BLaER1 treated with 17β-estradiol and CSF1 and Interleukin-3, amounts not matched to agents 10 nM and 100 nM (cell line): ENCODE data around the gene MAP1LC3B.

Experiments
- H3K27ac ChIP-seq, 11 experiments: shearing (Covaris generic); formaldehyde crosslinking; 2 replicates each; pipeline ENCODE4 v1.8.1; 2022
- H3K27me3 ChIP-seq, 11 experiments: shearing (Covaris generic); formaldehyde crosslinking; 2 replicates each; pipeline ENCODE4 v1.8.1; 2022
- H3K36me3 ChIP-seq, 11 experiments: shearing (Covaris generic); formaldehyde crosslinking; 2 replicates each; pipeline ENCODE4 v1.8.1; 2022
- H3K4me1 ChIP-seq, 10 experiments: shearing (Covaris generic); formaldehyde crosslinking; 2 replicates each; pipeline ENCODE4 v1.8.1; 2022
- H3K4me2 ChIP-seq, 11 experiments: shearing (Covaris generic); formaldehyde crosslinking; 2 replicates each; pipeline ENCODE4 v1.8.1; 2022
- H3K4me3 ChIP-seq, 10 experiments: shearing (Covaris generic); formaldehyde crosslinking; 2 replicates each; pipeline ENCODE4 v1.8.1; 2022
- H3K9ac ChIP-seq, 11 experiments: shearing (Covaris generic); formaldehyde crosslinking; 2 replicates each; pipeline ENCODE4 v1.8.1; 2022
- H3K9me3 ChIP-seq, 11 experiments: shearing (Covaris generic); formaldehyde crosslinking; replicated peaks in 1 of 11; 2 replicates each; pipeline ENCODE4 v1.8.1; 2022
- H4K20me1 ChIP-seq, 11 experiments: shearing (Covaris generic); formaldehyde crosslinking; 2 replicates each; pipeline ENCODE4 v1.8.1; 2022
- Cebpa-rat ChIP-seq, 11 experiments: shearing (Covaris generic); IDR thresholded peaks; 2 replicates each; pipeline ENCODE4 v1.8.1; 2022

MAP1LC3B gene

DNA sequence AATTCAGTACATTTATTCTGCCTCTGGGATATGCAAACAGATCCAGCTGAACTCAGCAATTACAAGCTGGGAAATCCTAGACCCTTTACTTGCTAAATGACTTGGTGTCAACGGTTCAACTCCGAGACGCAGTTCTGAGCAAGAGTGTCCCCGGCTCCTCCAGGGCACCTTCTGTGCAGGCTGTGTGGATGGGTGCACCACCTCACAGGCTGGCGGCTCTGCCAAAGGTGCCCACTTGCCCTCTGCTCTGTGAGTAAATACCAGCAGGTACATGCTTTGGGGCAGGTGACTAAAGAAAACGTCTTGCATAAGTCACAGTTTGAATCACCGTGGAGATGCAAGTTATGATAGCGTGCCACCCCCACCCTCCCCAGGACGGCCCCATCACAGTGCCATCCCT, 23.3 kb downstream of the MAP1LC3B start:
- no peak for TF ChIP-seq Cebpa-rat (IDR thresholded peaks at IDR 0.05)
- H3K36me3 ChIP-seq, result peaks cover 27 to 93% (median 79%) of the 10 kb centered on the region in 11 experiments
- H3K9ac ChIP-seq, result no peak overlapping the region
- H3K4me1 ChIP-seq, result no peaks in the 10 kb centered on the region
- no peak overlapping the region for H3K27ac ChIP-seq
- peaks cover 0 to 42% (median 15%) of the 10 kb centered on the region in 11 experiments; a peak in 10 of 22 replicates for H4K20me1 ChIP-seq
- no peak overlapping the region for H3K4me3 ChIP-seq
- no peak overlapping the region for H3K4me2 ChIP-seq
- H3K27me3 ChIP-seq, result no peaks in the 10 kb centered on the region
- no peaks in the 10 kb centered on the region for H3K9me3 ChIP-seq

DNA sequence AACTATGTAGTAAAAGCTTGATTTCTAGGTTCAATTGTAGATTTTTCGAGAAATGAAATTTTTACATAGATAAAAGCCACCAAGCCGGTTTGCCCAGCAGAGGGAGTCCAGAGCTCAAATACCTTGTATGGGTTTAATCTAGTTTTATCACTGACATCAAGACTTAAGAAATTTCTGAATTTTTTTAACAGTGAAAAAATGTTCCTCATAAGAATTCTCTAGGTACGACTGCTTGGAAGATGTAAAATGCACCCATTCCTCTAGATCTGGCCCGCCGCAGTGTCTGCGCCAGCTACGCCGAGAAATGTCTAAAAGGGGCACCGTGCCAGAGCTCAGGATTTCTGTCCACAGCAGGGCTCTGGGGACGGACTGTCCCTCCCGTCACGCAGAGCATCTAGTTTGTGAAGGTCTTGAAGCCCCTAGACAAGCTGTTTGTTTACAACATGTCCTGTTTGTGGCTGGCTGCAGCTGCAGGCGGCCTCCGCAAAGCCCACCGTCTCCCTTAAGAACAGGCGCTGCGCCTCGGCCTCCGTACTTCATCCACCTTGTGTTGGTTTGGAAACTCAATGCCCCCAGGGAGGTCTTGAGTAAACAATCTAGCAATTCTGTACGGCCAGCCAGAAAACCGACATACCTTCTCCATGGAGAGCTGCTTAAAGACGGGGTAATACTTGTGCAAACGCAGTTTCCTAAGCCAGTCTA, 24.8 kb downstream of the MAP1LC3B start:
- H3K4me3 ChIP-seq, result no peak overlapping the region
- no peak overlapping the region for H3K9ac ChIP-seq
- peaks cover 24 to 95% (median 80%) of the 10 kb centered on the region in 11 experiments for H3K36me3 ChIP-seq
- H3K27me3 ChIP-seq, result no peaks in the 10 kb centered on the region
- no peak for TF ChIP-seq Cebpa-rat (IDR thresholded peaks at IDR 0.05)
- no peaks in the 10 kb centered on the region for H3K9me3 ChIP-seq
- H4K20me1 ChIP-seq, result peaks cover 0 to 44% (median 12%) of the 10 kb centered on the region in 11 experiments; a peak in 9 of 22 replicates
- H3K4me1 ChIP-seq, result no peaks in the 10 kb centered on the region
- H3K27ac ChIP-seq, result no peak overlapping the region; a peak in 1 of 22 replicates
- H3K4me2 ChIP-seq, result no peak overlapping the region

DNA sequence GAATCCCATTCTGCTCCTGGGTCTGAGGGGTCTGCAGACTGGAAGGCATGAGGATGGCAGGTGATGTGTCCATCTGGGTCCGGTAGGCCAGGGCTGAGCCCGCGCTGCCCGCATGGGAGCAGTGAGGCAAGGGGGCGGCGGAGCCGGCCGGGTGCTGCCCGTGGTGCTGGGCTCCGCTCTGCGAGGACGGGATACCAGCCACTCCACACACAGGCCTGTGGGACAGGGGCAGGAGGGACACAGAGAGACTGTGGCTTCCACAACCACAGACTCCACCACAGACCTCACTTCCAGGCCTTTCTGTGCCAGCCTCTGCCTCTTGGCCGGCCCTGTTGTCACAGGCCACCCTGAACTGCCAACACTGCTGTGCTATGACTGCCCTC, 25.4 kb downstream of the MAP1LC3B start:
- Histone ChIP-seq H3K9me3 (no peaks in the 10 kb centered on the region), H3K9ac (no peak overlapping the region), H3K27me3 (no peaks in the 10 kb centered on the region), H3K4me2 (no peak overlapping the region), H4K20me1 (peaks cover 0 to 41% (median 12%) of the 10 kb centered on the region in 11 experiments; a peak in 9 of 22 replicates), H3K4me3 (no peak overlapping the region), H3K27ac (no peak overlapping the region; a peak in 1 of 22 replicates), H3K4me1 (no peaks in the 10 kb centered on the region), H3K36me3 (peaks cover 18 to 95% (median 80%) of the 10 kb centered on the region in 11 experiments)
- no peak for TF ChIP-seq Cebpa-rat (IDR thresholded peaks at IDR 0.05)

DNA sequence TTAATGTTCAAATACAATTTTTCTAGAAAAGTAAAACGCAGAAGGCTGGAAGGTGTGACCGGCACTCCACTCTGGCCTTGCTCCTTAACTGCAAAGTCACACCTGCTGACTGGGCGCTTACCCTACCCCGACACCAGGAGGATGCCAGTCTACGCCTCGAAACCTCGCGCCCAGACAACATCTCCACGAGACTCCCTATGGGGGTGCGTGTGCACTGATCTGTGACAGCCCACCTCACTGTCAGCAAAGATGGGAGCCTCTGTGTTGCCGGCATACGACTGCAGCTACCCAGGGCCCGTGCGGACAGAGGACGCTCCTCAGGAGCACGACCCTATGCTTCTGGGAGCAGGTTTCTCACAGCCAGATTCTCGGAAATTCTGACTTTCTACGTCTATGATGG, 26.1 kb downstream of the MAP1LC3B start:
- no peak for TF ChIP-seq Cebpa-rat (IDR thresholded peaks at IDR 0.05)
- no peaks in the 10 kb centered on the region for H3K27me3 ChIP-seq
- H3K36me3 ChIP-seq, result peaks cover 11 to 95% (median 80%) of the 10 kb centered on the region in 11 experiments
- no peak overlapping the region for H3K27ac ChIP-seq
- H3K9me3 ChIP-seq, result no peaks in the 10 kb centered on the region
- H3K9ac ChIP-seq, result 0 out of 22 replicates have a peak overlapping the region, but pooled peaks of 1 of the 11 experiments have one; percentile 3
- peaks cover 0 to 34% (median 12%) of the 10 kb centered on the region in 11 experiments; a peak in 9 of 22 replicates for H4K20me1 ChIP-seq
- no peak overlapping the region for H3K4me3 ChIP-seq
- no peaks in the 10 kb centered on the region for H3K4me1 ChIP-seq
- H3K4me2 ChIP-seq, result no peak overlapping the region

DNA sequence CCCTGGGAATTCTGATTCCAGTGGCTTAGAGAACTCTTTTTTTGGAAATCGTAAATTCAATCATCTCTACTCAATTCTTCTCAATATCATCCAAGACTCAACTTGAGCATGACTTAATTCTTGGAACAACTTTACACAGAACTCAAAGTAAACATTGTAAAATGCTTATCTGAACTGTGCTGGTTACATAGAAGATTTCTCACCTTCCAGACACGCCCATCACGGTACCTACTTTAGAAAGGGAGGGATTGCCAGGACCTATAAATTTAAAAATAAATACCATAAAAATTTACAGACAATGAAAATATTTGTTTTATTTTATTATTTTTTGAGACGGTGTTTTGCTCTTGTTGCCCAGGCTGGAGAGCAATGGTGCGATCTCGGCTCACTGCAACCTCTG, 26.5 kb downstream of the MAP1LC3B start:
- no peaks in the 10 kb centered on the region for H3K27me3 ChIP-seq
- no peak overlapping the region for H3K4me2 ChIP-seq
- peaks cover 9 to 95% (median 80%) of the 10 kb centered on the region in 11 experiments for H3K36me3 ChIP-seq
- H3K4me1 ChIP-seq, result no peaks in the 10 kb centered on the region
- peaks cover 0 to 34% (median 12%) of the 10 kb centered on the region in 11 experiments; a peak in 10 of 22 replicates for H4K20me1 ChIP-seq
- H3K4me3 ChIP-seq, result no peak overlapping the region
- 0 out of 22 replicates have a peak overlapping the region, but pooled peaks of 1 of the 11 experiments have one; percentile 3 for H3K9ac ChIP-seq
- no peak overlapping the region for H3K27ac ChIP-seq
- H3K9me3 ChIP-seq, result no peaks in the 10 kb centered on the region
- TF ChIP-seq Cebpa-rat (IDR thresholded peaks at IDR 0.05), result no peak

DNA sequence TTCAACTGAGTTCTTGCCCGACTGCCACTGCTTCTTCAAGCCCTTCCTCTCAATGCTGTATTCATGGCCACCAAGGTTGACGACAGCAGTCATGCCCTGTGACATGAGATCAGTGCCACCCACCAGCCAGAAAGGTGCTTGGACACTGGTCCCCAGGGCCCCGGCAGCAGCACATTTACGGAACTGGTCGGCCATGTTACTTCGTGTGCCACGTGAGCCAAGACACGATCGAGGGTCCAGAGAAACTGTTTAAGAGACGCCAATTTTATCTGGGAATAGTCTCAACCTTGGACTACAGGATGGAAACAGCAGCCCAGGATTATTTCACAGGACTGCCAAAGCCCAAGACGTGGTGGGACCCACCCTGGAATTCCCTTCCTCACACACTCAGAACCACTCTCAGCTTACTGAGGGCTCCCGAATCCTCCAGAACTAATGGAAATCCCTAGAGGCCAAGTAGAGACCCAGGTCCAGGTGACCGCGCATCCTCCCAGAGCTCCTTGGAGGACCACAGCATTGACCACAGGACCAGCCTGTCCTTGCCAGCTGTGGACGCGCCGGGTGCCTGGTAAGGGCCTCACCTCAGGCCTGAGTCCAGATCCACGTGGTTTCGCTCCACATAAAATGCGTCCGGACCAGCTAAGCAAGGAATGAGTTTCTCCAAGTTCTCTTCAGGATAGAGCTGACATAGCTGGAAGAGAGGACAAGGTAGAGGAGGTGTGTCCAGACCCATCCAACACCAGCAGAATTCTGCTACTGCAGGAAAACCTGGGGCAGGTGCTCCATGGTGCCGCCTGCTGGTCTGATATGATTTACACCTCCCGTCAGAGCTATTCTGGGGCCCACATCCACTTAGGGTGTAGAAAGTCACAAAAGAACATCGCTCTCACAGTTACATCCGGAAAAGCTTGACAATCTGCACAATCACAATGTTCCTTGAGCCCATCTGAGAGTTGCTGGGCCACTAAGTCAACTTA, 28.2 kb downstream of the MAP1LC3B start:
- Histone ChIP-seq H3K27me3 (no peaks in the 10 kb centered on the region), H3K27ac (no peak overlapping the region), H3K9me3 (no peaks in the 10 kb centered on the region), H3K36me3 (peaks cover 9 to 89% (median 77%) of the 10 kb centered on the region in 11 experiments), H3K9ac (no peak overlapping the region), H4K20me1 (peaks cover 0 to 50% (median 22%) of the 10 kb centered on the region in 11 experiments; a peak in 16 of 22 replicates), H3K4me2 (no peak overlapping the region), H3K4me1 (no peaks in the 10 kb centered on the region), H3K4me3 (no peak overlapping the region)
- TF ChIP-seq Cebpa-rat (IDR thresholded peaks at IDR 0.05), result no peak

DNA sequence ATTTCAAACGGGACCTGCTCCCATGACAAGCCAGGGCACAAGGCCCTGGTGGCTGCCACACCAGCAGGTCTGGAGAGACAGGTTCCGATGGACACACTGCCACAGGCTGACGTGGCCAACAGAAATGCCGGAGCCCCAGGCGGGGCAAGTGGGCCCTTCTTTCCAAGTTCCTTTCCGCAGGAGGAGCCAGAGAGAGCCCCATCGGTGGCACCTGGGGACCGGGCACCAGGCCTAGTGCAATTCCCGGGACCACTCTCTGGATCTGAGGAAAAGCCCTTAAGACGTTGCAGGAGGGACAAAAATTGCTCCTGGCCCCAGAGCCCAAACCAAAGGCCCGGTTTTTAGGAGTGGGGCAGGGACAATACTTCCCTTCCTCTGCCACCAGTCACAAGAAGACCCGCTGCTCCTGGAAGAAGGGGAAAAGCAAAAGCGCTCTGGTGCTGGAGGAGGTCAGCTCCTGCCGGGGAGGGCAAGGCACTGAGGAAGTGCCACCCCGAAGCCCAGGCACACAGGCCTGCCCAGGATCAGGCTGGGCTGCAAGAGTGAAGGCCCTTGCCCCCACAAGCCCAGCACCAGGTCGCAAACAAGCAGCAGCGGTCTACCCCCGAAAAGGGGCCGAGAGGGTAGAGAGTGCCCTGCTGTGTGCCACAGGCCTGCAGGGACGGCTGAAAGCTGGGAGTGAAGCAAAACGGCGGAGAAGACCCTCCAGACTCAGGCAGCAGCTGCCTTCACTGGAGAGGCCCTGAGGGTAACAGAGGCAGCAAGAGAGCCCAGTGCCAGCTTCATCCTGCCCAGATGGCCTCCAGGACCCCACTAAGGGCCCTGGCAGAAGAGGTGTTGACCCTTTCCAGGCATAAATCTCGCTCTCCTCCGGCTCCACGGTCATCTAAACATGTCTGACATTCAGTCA, 29.1 kb downstream of the MAP1LC3B start:
- no peak overlapping the region for H3K4me2 ChIP-seq
- H3K9ac ChIP-seq, result no peak overlapping the region
- peaks cover 5 to 58% (median 29%) of the 10 kb centered on the region in 11 experiments; a peak in 17 of 22 replicates for H4K20me1 ChIP-seq
- no peaks in the 10 kb centered on the region for H3K9me3 ChIP-seq
- peaks cover 9 to 87% (median 72%) of the 10 kb centered on the region in 11 experiments for H3K36me3 ChIP-seq
- TF ChIP-seq Cebpa-rat (IDR thresholded peaks at IDR 0.05), result no peak
- no peaks in the 10 kb centered on the region for H3K27me3 ChIP-seq
- no peaks in the 10 kb centered on the region for H3K4me1 ChIP-seq
- no peak overlapping the region for H3K4me3 ChIP-seq
- no peak overlapping the region for H3K27ac ChIP-seq

DNA sequence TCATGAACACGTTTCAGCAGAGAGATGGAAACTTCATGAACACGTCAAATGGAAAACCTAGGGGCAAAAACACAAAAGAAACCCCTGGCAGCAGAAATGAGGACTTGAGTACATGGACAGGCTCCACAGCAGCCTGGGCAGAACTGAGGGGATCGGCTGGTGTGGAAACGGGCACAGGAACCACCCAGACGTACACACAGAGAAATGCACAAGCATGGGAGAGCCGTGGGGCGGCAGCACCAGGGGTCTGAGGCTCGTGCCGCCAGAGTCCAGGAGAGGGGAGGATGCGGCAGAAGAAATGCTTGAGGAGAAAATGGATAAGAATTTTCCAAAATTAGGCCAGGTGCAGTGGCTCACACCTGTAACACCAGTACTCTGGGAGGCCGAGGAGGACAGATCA, 30.0 kb downstream of the MAP1LC3B start:
- H3K4me2 ChIP-seq, result no peak overlapping the region
- H3K4me3 ChIP-seq, result no peak overlapping the region
- no peak overlapping the region for H3K9ac ChIP-seq
- H3K9me3 ChIP-seq, result no peaks in the 10 kb centered on the region
- H3K36me3 ChIP-seq, result peaks cover 7 to 83% (median 66%) of the 10 kb centered on the region in 11 experiments
- TF ChIP-seq Cebpa-rat (IDR thresholded peaks at IDR 0.05), result no peak
- peaks cover 5 to 63% (median 36%) of the 10 kb centered on the region in 11 experiments; a peak in 18 of 22 replicates for H4K20me1 ChIP-seq
- no peaks in the 10 kb centered on the region for H3K27me3 ChIP-seq
- H3K27ac ChIP-seq, result no peak overlapping the region
- H3K4me1 ChIP-seq, result no peaks in the 10 kb centered on the region
